ENCODE data around the gene ZNF280C. TPM values are rescaled to one million over a fixed set of nuclear protein-coding genes. Genes with fewer than 3 reads are reported as not detected.
"Not testable (repeated sequence)": the region's sequence is repeated elsewhere in the genome, so short reads cannot be mapped to it uniquely, and the experiment has no call there.

Gene ZNF280C
- total RNA-seq = 5.2 and 5.7 TPM in 2 replicates

GRCh38 chrX:130268449-130269170, at the start of gene ZNF280C:
Gene ZNF280C, minus strand, starts transcription at chrX:130268899. Its CDS starts 8,450 bp downstream, at chrX:130260449.
- intact Hi-C loops (cut with micrococcal nuclease) = loop anchor here (1.0 to 10.0 kb wide), 9 partner anchors 71 to 1946 kb away; partner anchors contain the start of genes BCORL1, ENOX2, RAB33A and RAP2C

GRCh38 chrX:130304587-130305368, 36.1 kb upstream of the ZNF280C start:
- intact Hi-C loops (cut with micrococcal nuclease) = no loop called here

GRCh38 chrX:130301977-130302376, 33.3 kb upstream of the ZNF280C start:
- intact Hi-C loops (cut with micrococcal nuclease) = no loop called here

GRCh38 chrX:130301405-130301804, 32.7 kb upstream of the ZNF280C start:
- intact Hi-C loops (cut with micrococcal nuclease) = no loop called here

GRCh38 chrX:130300010-130300282, 31.2 kb upstream of the ZNF280C start:
- intact Hi-C loops (cut with micrococcal nuclease) = no loop called here

- intact Hi-C loops (cut with micrococcal nuclease) = no loop called here
Measured at GRCh38 chrX:130299279-130300009, 30.7 kb upstream of the ZNF280C start.

- intact Hi-C loops (cut with micrococcal nuclease) = no loop called here
Measured at GRCh38 chrX:130296743-130297142, 28.0 kb upstream of the ZNF280C start.

- intact Hi-C loops (cut with micrococcal nuclease) = no loop called here
Measured at GRCh38 chrX:130296297-130296678, 27.6 kb upstream of the ZNF280C start.

- intact Hi-C loops (cut with micrococcal nuclease) = no loop called here
Measured at GRCh38 chrX:130295519-130296296, 27.0 kb upstream of the ZNF280C start.

GRCh38 chrX:130287071-130287770, 18.5 kb upstream of the ZNF280C start:
- intact Hi-C loops (cut with micrococcal nuclease) = no loop called here

- intact Hi-C loops (cut with micrococcal nuclease) = no loop called here
Measured at GRCh38 chrX:130285710-130286109, 17.0 kb upstream of the ZNF280C start.

GRCh38 chrX:130285069-130285620, 16.4 kb upstream of the ZNF280C start:
- intact Hi-C loops (cut with micrococcal nuclease) = no loop called here

GRCh38 chrX:130282151-130282550, 13.5 kb upstream of the ZNF280C start:
- intact Hi-C loops (cut with micrococcal nuclease) = no loop called here

GRCh38 chrX:130280901-130281300, 12.2 kb upstream of the ZNF280C start:
- intact Hi-C loops (cut with micrococcal nuclease) = no loop called here

- intact Hi-C loops (cut with micrococcal nuclease) = not testable (repeated sequence)
Measured at GRCh38 chrX:130272253-130272652, 3.6 kb upstream of the ZNF280C start.

GRCh38 chrX:130269391-130269790, 692 bp upstream of the ZNF280C start:
- intact Hi-C loops (cut with micrococcal nuclease) = loop anchor here (2.0 to 10.0 kb wide), 7 partner anchors 99 to 1945 kb away; partner anchors contain the start of genes BCORL1, RAB33A, RAP2C and RBMX2

GRCh38 chrX:130267956-130268448, 697 bp downstream of the ZNF280C start:
- intact Hi-C loops (cut with micrococcal nuclease) = loop anchor here (1.0 to 10.0 kb wide), 9 partner anchors 71 to 1947 kb away; partner anchors contain the start of genes BCORL1, ENOX2, RAB33A and RAP2C

GRCh38 chrX:130264573-130264972, 4.1 kb downstream of the ZNF280C start:
- intact Hi-C loops (cut with micrococcal nuclease) = loop anchor here (10.0 kb wide), 2 partner anchors 330 to 1950 kb away; partner anchors contain the start of gene RAP2C

- intact Hi-C loops (cut with micrococcal nuclease) = loop anchor here (10.0 kb wide), 2 partner anchors 328 to 1952 kb away; partner anchors contain the start of gene RAP2C
Measured at GRCh38 chrX:130263016-130263415, 5.7 kb downstream of the ZNF280C start.

GRCh38 chrX:130262231-130262630, 6.5 kb downstream of the ZNF280C start:
- intact Hi-C loops (cut with micrococcal nuclease) = loop anchor here (10.0 kb wide), 2 partner anchors 327 to 1953 kb away; partner anchors contain the start of gene RAP2C

Data from T-helper 2 cell treated with Interferon-gamma antibody and Interleukin-4, amounts not matched to agents 100 ng/mL and 5 ng/mL, for 36 hours (primary cell).